Measurements from ENCODE around the gene PTPRN2.

Gene PTPRN2

GRCh38 chr7:157633465-157634185 lies 954.0 kb downstream of the PTPRN2 start:
- Mint-ChIP-seq H3K4me1 (ENCODE audit: low read depth) (peaks cover 5% of the 10 kb centered on the region), H3K9me3 (no peaks in the 10 kb centered on the region), H3K27ac (no peak overlapping the region), H3K4me3 (no peak overlapping the region), H3K36me3 (ENCODE audit: low read depth) (no peaks in the 10 kb centered on the region), H3K27me3 (peaks cover 41% of the 10 kb centered on the region)
- DNase-seq = no peak

GRCh38 chr7:157630301-157630853 lies 957.2 kb downstream of the PTPRN2 start:
- no peak overlapping the region for H3K27ac Mint-ChIP-seq
- peaks cover 25% of the 10 kb centered on the region for H3K27me3 Mint-ChIP-seq

GRCh38 chr7:157628456-157628855 lies 959.2 kb downstream of the PTPRN2 start:
- Mint-ChIP-seq H3K36me3 (ENCODE audit: low read depth) (no peaks in the 10 kb centered on the region), H3K4me1 (ENCODE audit: low read depth) (peaks cover 53% of the 10 kb centered on the region), H3K9me3 (no peaks in the 10 kb centered on the region), H3K27ac (no peak overlapping the region), H3K4me3 (no peak overlapping the region), H3K27me3 (peaks cover 14% of the 10 kb centered on the region)
- DNase-seq = peak; percentile 25

More at GRCh38 chr7:157630301-157630853, 957.2 kb downstream of the PTPRN2 start:
- Mint-ChIP-seq H3K36me3 (ENCODE audit: low read depth) (no peaks in the 10 kb centered on the region), H3K4me1 (ENCODE audit: low read depth) (peaks cover 37% of the 10 kb centered on the region), H3K9me3 (no peaks in the 10 kb centered on the region), H3K4me3 (no peak overlapping the region)
- DNase-seq = no peak

- peaks cover 60% of the 10 kb centered on the region for H3K4me1 Mint-ChIP-seq (ENCODE audit: low read depth)
- no peaks in the 10 kb centered on the region for H3K36me3 Mint-ChIP-seq (ENCODE audit: low read depth)
- H3K27me3 Mint-ChIP-seq = peaks cover 11% of the 10 kb centered on the region
- H3K27ac Mint-ChIP-seq = no peak overlapping the region
- DNase-seq = no peak
- no peaks in the 10 kb centered on the region for H3K9me3 Mint-ChIP-seq
- H3K4me3 Mint-ChIP-seq = no peak overlapping the region
Observed at GRCh38 chr7:157627646-157628045, 960.0 kb downstream of the PTPRN2 start.

- H3K36me3 Mint-ChIP-seq (ENCODE audit: low read depth) = no peaks in the 10 kb centered on the region
- peaks cover 67% of the 10 kb centered on the region for H3K4me1 Mint-ChIP-seq (ENCODE audit: low read depth)
- peak; percentile 21 for DNase-seq
- H3K27me3 Mint-ChIP-seq = peaks cover 14% of the 10 kb centered on the region
- H3K9me3 Mint-ChIP-seq = no peaks in the 10 kb centered on the region
- H3K4me3 Mint-ChIP-seq = no peak overlapping the region
- no peak overlapping the region for H3K27ac Mint-ChIP-seq
Observed at GRCh38 chr7:157627033-157627432, 960.6 kb downstream of the PTPRN2 start.

GRCh38 chr7:157625973-157626742 lies 961.5 kb downstream of the PTPRN2 start:
- Mint-ChIP-seq H3K9me3 (no peaks in the 10 kb centered on the region), H3K27ac (no peak overlapping the region), H3K4me1 (ENCODE audit: low read depth) (peaks cover 75% of the 10 kb centered on the region), H3K4me3 (peak overlapping the region; percentile 34), H3K27me3 (peaks cover 13% of the 10 kb centered on the region), H3K36me3 (ENCODE audit: low read depth) (no peaks in the 10 kb centered on the region)
- DNase-seq = peak; percentile 24

GRCh38 chr7:157623556-157623955 lies 964.1 kb downstream of the PTPRN2 start:
- no peak overlapping the region for H3K27ac Mint-ChIP-seq
- no peaks in the 10 kb centered on the region for H3K36me3 Mint-ChIP-seq (ENCODE audit: low read depth)
- H3K9me3 Mint-ChIP-seq = no peaks in the 10 kb centered on the region
- H3K4me3 Mint-ChIP-seq = no peak overlapping the region
- DNase-seq = no peak
- H3K4me1 Mint-ChIP-seq (ENCODE audit: low read depth) = peaks cover 69% of the 10 kb centered on the region
- peaks cover 6% of the 10 kb centered on the region for H3K27me3 Mint-ChIP-seq

GRCh38 chr7:157622408-157623205 lies 965.0 kb downstream of the PTPRN2 start:
- H3K27ac Mint-ChIP-seq = peak overlapping the region; percentile 19
- H3K9me3 Mint-ChIP-seq = no peaks in the 10 kb centered on the region
- no peak for DNase-seq
- H3K4me3 Mint-ChIP-seq = no peak overlapping the region
- peaks cover 60% of the 10 kb centered on the region for H3K4me1 Mint-ChIP-seq (ENCODE audit: low read depth)
- peaks cover 3% of the 10 kb centered on the region for H3K27me3 Mint-ChIP-seq
- H3K36me3 Mint-ChIP-seq (ENCODE audit: low read depth) = no peaks in the 10 kb centered on the region

- Mint-ChIP-seq H3K9me3 (no peaks in the 10 kb centered on the region), H3K27ac (peak overlapping the region; percentile 19), H3K36me3 (ENCODE audit: low read depth) (no peaks in the 10 kb centered on the region), H3K4me3 (no peak overlapping the region), H3K4me1 (ENCODE audit: low read depth) (peaks cover 53% of the 10 kb centered on the region), H3K27me3 (peaks cover 3% of the 10 kb centered on the region)
- no peak for DNase-seq
Observed at GRCh38 chr7:157622000-157622399, 965.6 kb downstream of the PTPRN2 start.

GRCh38 chr7:157621131-157621681 lies 966.4 kb downstream of the PTPRN2 start:
- H3K27me3 Mint-ChIP-seq = peaks cover 3% of the 10 kb centered on the region
- H3K9me3 Mint-ChIP-seq = no peaks in the 10 kb centered on the region
- DNase-seq = no peak
- H3K4me1 Mint-ChIP-seq (ENCODE audit: low read depth) = peaks cover 46% of the 10 kb centered on the region
- H3K27ac Mint-ChIP-seq = no peak overlapping the region
- no peaks in the 10 kb centered on the region for H3K36me3 Mint-ChIP-seq (ENCODE audit: low read depth)
- no peak overlapping the region for H3K4me3 Mint-ChIP-seq

GRCh38 chr7:157620616-157621015 lies 967.0 kb downstream of the PTPRN2 start:
- no peak for DNase-seq
- H3K27ac Mint-ChIP-seq = no peak overlapping the region
- H3K27me3 Mint-ChIP-seq = peaks cover 3% of the 10 kb centered on the region
- H3K36me3 Mint-ChIP-seq (ENCODE audit: low read depth) = no peaks in the 10 kb centered on the region
- no peak overlapping the region for H3K4me3 Mint-ChIP-seq
- H3K4me1 Mint-ChIP-seq (ENCODE audit: low read depth) = peaks cover 40% of the 10 kb centered on the region
- H3K9me3 Mint-ChIP-seq = no peaks in the 10 kb centered on the region

GRCh38 chr7:157619753-157620525 lies 967.7 kb downstream of the PTPRN2 start:
- Mint-ChIP-seq H3K4me1 (ENCODE audit: low read depth) (peaks cover 34% of the 10 kb centered on the region), H3K27ac (no peak overlapping the region), H3K9me3 (no peaks in the 10 kb centered on the region), H3K27me3 (peaks cover 3% of the 10 kb centered on the region), H3K36me3 (ENCODE audit: low read depth) (no peaks in the 10 kb centered on the region), H3K4me3 (no peak overlapping the region)
- DNase-seq = no peak

- no peak overlapping the region for H3K27ac Mint-ChIP-seq
- H3K27me3 Mint-ChIP-seq = peaks cover 3% of the 10 kb centered on the region
- no peak overlapping the region for H3K4me3 Mint-ChIP-seq
- no peaks in the 10 kb centered on the region for H3K9me3 Mint-ChIP-seq
- no peak for DNase-seq
- no peaks in the 10 kb centered on the region for H3K36me3 Mint-ChIP-seq (ENCODE audit: low read depth)
- H3K4me1 Mint-ChIP-seq (ENCODE audit: low read depth) = peaks cover 28% of the 10 kb centered on the region
Observed at GRCh38 chr7:157618823-157619606, 968.6 kb downstream of the PTPRN2 start.

Data from activated T-cell treated with anti-CD3 and anti-CD28 coated beads, Interleukin-2, amount 50 U/mL, for 24 hours (primary cell).